GM18498 (cell line): ENCODE results near the gene PPP1R11.
"Not testable (repeated sequence)": the region's sequence is repeated elsewhere in the genome, so short reads cannot be mapped to it uniquely, and the experiment has no call there.

ENCODE experiments used
- ATAC-seq: cut with Tn5 transposase; IDR thresholded peaks from one replicate; pipeline ENCODE4 v1.9.1; 2021; ENCODE audit warnings: mild to moderate bottlenecking, moderate library complexity; ENCODE audit not compliant: unreplicated experiment

The PPP1R11 gene

GRCh38 chr6:30066577-30067459 lies at the start of gene PPP1R11:
Gene PPP1R11, plus strand, starts transcription at chr6:30067198. Its CDS starts 213 bp downstream, at chr6:30067411.
- ATAC-seq, result peak; percentile 96

GRCh38 chr6:30019819-30020218 lies 47.2 kb upstream of the PPP1R11 start:
- no peak for ATAC-seq

GRCh38 chr6:30020626-30021025 lies 46.4 kb upstream of the PPP1R11 start:
- no peak for ATAC-seq

- ATAC-seq, result no peak
These were observed 44.8 kb upstream of the PPP1R11 start for GRCh38 chr6:30022189-30022588.

GRCh38 chr6:30022712-30023111 lies 44.3 kb upstream of the PPP1R11 start:
- not testable (repeated sequence) for ATAC-seq

- ATAC-seq, result no peak
These were observed 41.8 kb upstream of the PPP1R11 start for GRCh38 chr6:30025186-30025585.

- ATAC-seq, result no peak
These were observed 37.4 kb upstream of the PPP1R11 start for GRCh38 chr6:30029588-30029987.

- no peak for ATAC-seq
These were observed 35.6 kb upstream of the PPP1R11 start for GRCh38 chr6:30031381-30031780.

- ATAC-seq, result not testable (repeated sequence)
These were observed 33.6 kb upstream of the PPP1R11 start for GRCh38 chr6:30033440-30033839.

GRCh38 chr6:30035784-30036183 lies 31.2 kb upstream of the PPP1R11 start:
- ATAC-seq, result no peak

- no peak for ATAC-seq
These were observed 29.7 kb upstream of the PPP1R11 start for GRCh38 chr6:30037182-30037788.

GRCh38 chr6:30041221-30041620 lies 25.8 kb upstream of the PPP1R11 start:
- no peak for ATAC-seq

GRCh38 chr6:30041821-30042220 lies 25.2 kb upstream of the PPP1R11 start:
- ATAC-seq, result no peak

GRCh38 chr6:30042476-30042875 lies 24.5 kb upstream of the PPP1R11 start:
- no peak for ATAC-seq

- ATAC-seq, result no peak
These were observed 24.1 kb upstream of the PPP1R11 start for GRCh38 chr6:30042914-30043313.

GRCh38 chr6:30043744-30044143 lies 23.3 kb upstream of the PPP1R11 start:
- no peak for ATAC-seq

- ATAC-seq, result no peak
These were observed 22.4 kb upstream of the PPP1R11 start for GRCh38 chr6:30044630-30045029.

- no peak for ATAC-seq
These were observed 19.8 kb upstream of the PPP1R11 start for GRCh38 chr6:30047220-30047619.

- ATAC-seq, result no peak
These were observed 13.3 kb upstream of the PPP1R11 start for GRCh38 chr6:30053682-30054081.

GRCh38 chr6:30055513-30055912 lies 11.5 kb upstream of the PPP1R11 start:
- no peak for ATAC-seq

- ATAC-seq, result peak; percentile 25
These were observed 6.3 kb upstream of the PPP1R11 start for GRCh38 chr6:30060606-30061091.
